Liver (tissue), 3 donors: ENCODE data around the gene LILRA6.
"Not testable (repeated sequence)": the region's sequence is repeated elsewhere in the genome, so short reads cannot be mapped to it uniquely, and the experiment has no call there.

Experiments
- ATF3 ChIP-seq: IDR thresholded peaks from 2 replicates; pipeline ENCODE4 v1.6.1; 2016; ENCODE audit warnings: antibody characterized with exemption
- EGR1 ChIP-seq, 2 donors: IDR thresholded peaks; 2 replicates each; pipeline ENCODE4 v1.6.1; 2016 to 2018; ENCODE audit warnings: antibody characterized with exemption in 2 of 2, low read depth in 2 of 2
- FOXA1 ChIP-seq: IDR thresholded peaks from 2 replicates; pipeline ENCODE4 v1.6.1; 2016; ENCODE audit warnings: antibody characterized with exemption
- GABPA ChIP-seq, 2 donors: IDR thresholded peaks in 1 of 2; conservative IDR thresholded peaks in 1 of 2; 2 replicates each; pipeline ENCODE4 v1.6.1; 2016; ENCODE audit warnings: antibody characterized with exemption in 2 of 2, mild to moderate bottlenecking in 1 of 2, moderate library complexity in 1 of 2
- HNF4A ChIP-seq, 2 donors: conservative IDR thresholded peaks; 2 replicates each; pipeline ENCODE4 v1.6.1; 2016; ENCODE audit warnings: antibody characterized with exemption in 2 of 2, mild to moderate bottlenecking in 2 of 2
- JUND ChIP-seq, 2 donors: IDR thresholded peaks; 2 replicates each; pipeline ENCODE4 v1.6.1; 2016; ENCODE audit warnings: antibody characterized with exemption in 2 of 2
- MAX ChIP-seq: IDR thresholded peaks from 2 replicates; pipeline ENCODE4 v1.6.1; 2016; ENCODE audit warnings: antibody characterized with exemption
- RAD21 ChIP-seq, 2 donors: IDR thresholded peaks; 2 replicates each; pipeline ENCODE4 v1.6.1; 2016; ENCODE audit warnings: antibody characterized with exemption in 2 of 2, mild to moderate bottlenecking in 2 of 2
- REST ChIP-seq: IDR thresholded peaks from 2 replicates; pipeline ENCODE4 v1.6.1; 2016; ENCODE audit warnings: antibody characterized with exemption, mild to moderate bottlenecking
- SP1 ChIP-seq: IDR thresholded peaks from 2 replicates; pipeline ENCODE4 v1.6.1; 2018; ENCODE audit warnings: antibody characterized with exemption, mild to moderate bottlenecking
- TAF1 ChIP-seq: conservative IDR thresholded peaks from 2 replicates; pipeline ENCODE4 v1.6.1; 2016; ENCODE audit warnings: antibody characterized with exemption, mild to moderate bottlenecking
- YY1 ChIP-seq: IDR thresholded peaks from 2 replicates; pipeline ENCODE4 v1.6.1; 2016; ENCODE audit warnings: antibody characterized with exemption, mild to moderate bottlenecking
- TF ChIP-seq, protein P1 (sequence below): fragments of 150-350 bp; IDR thresholded peaks from 2 replicates; pipeline ENCODE4 v1.5.1; 2017; ENCODE audit warnings: improper control_type of control experiment, low read depth, low read length; ENCODE audit not compliant: missing input control
- donor health status: healthy.
- donor health status: healthy.

- TF ChIP-seq HNF4A (conservative IDR thresholded peaks at IDR 0.05); YY1; MAX; EGR1 (IDR thresholded peaks at IDR 0.05; ENCODE audit: low read depth in 2 of 2); GABPA (IDR thresholded peaks at IDR 0.05 in 1 of 2, conservative IDR thresholded peaks at IDR 0.05 in 1 of 2); ATF3; RAD21 (IDR thresholded peaks at IDR 0.05); REST; SP1; FOXA1; TAF1; JUND (IDR thresholded peaks at IDR 0.05): not testable (repeated sequence)
- TF ChIP-seq, protein P1, sequence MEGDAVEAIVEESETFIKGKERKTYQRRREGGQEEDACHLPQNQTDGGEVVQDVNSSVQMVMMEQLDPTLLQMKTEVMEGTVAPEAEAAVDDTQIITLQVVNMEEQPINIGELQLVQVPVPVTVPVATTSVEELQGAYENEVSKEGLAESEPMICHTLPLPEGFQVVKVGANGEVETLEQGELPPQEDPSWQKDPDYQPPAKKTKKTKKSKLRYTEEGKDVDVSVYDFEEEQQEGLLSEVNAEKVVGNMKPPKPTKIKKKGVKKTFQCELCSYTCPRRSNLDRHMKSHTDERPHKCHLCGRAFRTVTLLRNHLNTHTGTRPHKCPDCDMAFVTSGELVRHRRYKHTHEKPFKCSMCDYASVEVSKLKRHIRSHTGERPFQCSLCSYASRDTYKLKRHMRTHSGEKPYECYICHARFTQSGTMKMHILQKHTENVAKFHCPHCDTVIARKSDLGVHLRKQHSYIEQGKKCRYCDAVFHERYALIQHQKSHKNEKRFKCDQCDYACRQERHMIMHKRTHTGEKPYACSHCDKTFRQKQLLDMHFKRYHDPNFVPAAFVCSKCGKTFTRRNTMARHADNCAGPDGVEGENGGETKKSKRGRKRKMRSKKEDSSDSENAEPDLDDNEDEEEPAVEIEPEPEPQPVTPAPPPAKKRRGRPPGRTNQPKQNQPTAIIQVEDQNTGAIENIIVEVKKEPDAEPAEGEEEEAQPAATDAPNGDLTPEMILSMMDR, result not testable (repeated sequence)
These were observed 46.6 kb upstream of the LILRA6 start for GRCh38 chr19:54289160-54289559.
